ENCODE measurements around the gene CMYA5.
A peak's percentile ranks its signal among the peaks of the same experiment; 100 is the strongest.
"Not testable (repeated sequence)": the region's sequence is repeated elsewhere in the genome, so short reads cannot be mapped to it uniquely, and the experiment has no call there.

CMYA5 gene

GRCh38 chr5:79753092-79753491 is 63.5 kb downstream of the CMYA5 start:
- no peak for DNase-seq

- no peak for DNase-seq
Observed at GRCh38 chr5:79753877-79754645, 64.4 kb downstream of the CMYA5 start.

GRCh38 chr5:79754865-79755555 is 65.4 kb downstream of the CMYA5 start:
- no peak for DNase-seq

- DNase-seq = no peak
Observed at GRCh38 chr5:79756076-79756475, 66.4 kb downstream of the CMYA5 start.

GRCh38 chr5:79759436-79759835 is 69.8 kb downstream of the CMYA5 start:
- DNase-seq = no peak

GRCh38 chr5:79759848-79760247 is 70.2 kb downstream of the CMYA5 start:
- DNase-seq = no peak

GRCh38 chr5:79762929-79763328 is 73.3 kb downstream of the CMYA5 start:
- no peak for DNase-seq

- not testable (repeated sequence) for DNase-seq
Observed at GRCh38 chr5:79764147-79764546, 74.5 kb downstream of the CMYA5 start.

GRCh38 chr5:79771387-79771786 is 81.8 kb downstream of the CMYA5 start:
- DNase-seq = no peak

- no peak for DNase-seq
Observed at GRCh38 chr5:79772651-79773050, 83.0 kb downstream of the CMYA5 start.

- DNase-seq = no peak
Observed at GRCh38 chr5:79773612-79774011, 84.0 kb downstream of the CMYA5 start.

- peak; percentile 11 for DNase-seq
Observed at GRCh38 chr5:79774171-79774854, 84.7 kb downstream of the CMYA5 start.

- no peak for DNase-seq
Observed at GRCh38 chr5:79774855-79775237, 85.2 kb downstream of the CMYA5 start.

- not testable (repeated sequence) for DNase-seq
Observed at GRCh38 chr5:79784741-79785140, 95.1 kb downstream of the CMYA5 start.

- DNase-seq = no peak
Observed at GRCh38 chr5:79785983-79786382, 96.3 kb downstream of the CMYA5 start.

GRCh38 chr5:79787448-79787847 is 97.8 kb downstream of the CMYA5 start:
- no peak for DNase-seq

- DNase-seq = no peak
Observed at GRCh38 chr5:79791843-79792242, 102.2 kb downstream of the CMYA5 start.

- no peak for DNase-seq
Observed at GRCh38 chr5:79792463-79792862, 102.8 kb downstream of the CMYA5 start.

GRCh38 chr5:79793304-79793703 is 103.7 kb downstream of the CMYA5 start:
- DNase-seq = no peak

- no peak for DNase-seq
Observed at GRCh38 chr5:79793722-79794121, 104.1 kb downstream of the CMYA5 start.

GRCh38 chr5:79794347-79794746 is 104.7 kb downstream of the CMYA5 start:
- DNase-seq = no peak

GRCh38 chr5:79795764-79796398 is 106.2 kb downstream of the CMYA5 start:
- DNase-seq = no peak

- no peak for DNase-seq
Observed at GRCh38 chr5:79798893-79799590, 109.4 kb downstream of the CMYA5 start.

All from activated CD4-positive, alpha-beta T cell treated with anti-CD3 and anti-CD28 coated beads for 48 hours (primary cell).